OCI-LY7 (cell line): ENCODE measurements around the gene CHRNA4.

Experiments
- CTCF ChIP-seq: fragments of 200-600 bp; sonication (generic); conservative IDR thresholded peaks from 2 replicates; pipeline ENCODE4 v1.5.1; 2014; ENCODE audit warnings: mild to moderate bottlenecking, antibody characterized with exemption, low read length, moderate library complexity, mixed read lengths
- EZH2phosphoT487 ChIP-seq: fragments of 200-600 bp; sonication (generic); IDR thresholded peaks from 2 replicates; pipeline ENCODE4 v1.6.1; 2018; ENCODE audit warnings: low read depth, borderline replicate concordance, mild to moderate bottlenecking, mixed run types, antibody characterized with exemption, low read length, moderate library complexity, mixed read lengths

- TF ChIP-seq CTCF (no peak), EZH2phosphoT487 (no peak)
These were observed 32.4 kb downstream of the CHRNA4 start for GRCh38 chr20:63328718-63329275.
